Mammary epithelial cell (primary cell): ENCODE measurements around the gene GALNT17.

Experiments used
- CTCF ChIP-seq, 2 donors: IDR thresholded peaks in 1 of 2; conservative IDR thresholded peaks in 1 of 2; 2 replicates each; pipeline ENCODE4 v1.5.1; 2011 to 2012; ENCODE audit warnings: inconsistent platforms in 2 of 2, low read length in 2 of 2, mild to moderate bottlenecking in 2 of 2, control low read depth in 1 of 2, low read depth in 1 of 2; ENCODE audit not compliant: insufficient read depth in 1 of 2; ENCODE audit errors: extremely low read depth in 1 of 2
- EZH2 ChIP-seq: IDR thresholded peaks from 2 replicates; pipeline ENCODE4 v1.6.1; 2012; ENCODE audit warnings: low read length, inconsistent platforms, borderline replicate concordance

GRCh38 chr7:71140264-71140663, 8.3 kb downstream of the GALNT17 start:
- TF ChIP-seq CTCF (conservative IDR thresholded peaks at IDR 0.05 in 1 of 2, IDR thresholded peaks at IDR 0.05 in 1 of 2; ENCODE audit: extremely low read depth in 1 of 2, insufficient read depth in 1 of 2, low read depth in 1 of 2, low read length in 2 of 2) = no peak
- no peak for TF ChIP-seq EZH2
